Colonic mucosa (tissue), 4 donors: ENCODE data around the gene NOB1. TPM values are rescaled to one million over a fixed set of nuclear protein-coding genes. Genes with fewer than 3 reads are reported as not detected.

Experiments
- DNase-seq: peaks from one replicate; pipeline ENCODE4 v3.0.0-alpha.2; 2020
- H3K27ac ChIP-seq: fragments of 200-600 bp; one replicate; pipeline ENCODE4 v1.8.0; 2021
- H3K27me3 ChIP-seq: fragments of 200-600 bp; one replicate; pipeline ENCODE4 v1.8.0; 2021
- H3K36me3 ChIP-seq: fragments of 200-600 bp; one replicate; pipeline ENCODE4 v1.8.0; 2021
- H3K4me1 ChIP-seq: fragments of 200-600 bp; one replicate; pipeline ENCODE4 v1.8.0; 2021; ENCODE audit warnings: mild to moderate bottlenecking
- H3K4me3 ChIP-seq: fragments of 200-600 bp; one replicate; pipeline ENCODE4 v1.8.0; 2021
- H3K9ac ChIP-seq, 2 donors: one replicate each; pipeline ENCODE4 v1.7.0; 2013; ENCODE audit warnings: control low read depth in 2 of 2, low read depth in 2 of 2, low read length in 2 of 2
- H3K9me3 ChIP-seq: fragments of 200-600 bp; one replicate; pipeline ENCODE4 v1.8.0; 2021
- CTCF ChIP-seq: fragments of 200-600 bp; IDR thresholded peaks from one replicate; pipeline ENCODE4 v1.8.0; 2022; ENCODE audit warnings: antibody characterized with exemption, mild to moderate bottlenecking
- intact Hi-C: fragments of 100-400 bp; cut with DNase I; formaldehyde crosslinking; loops from one replicate; pipeline ENCODE4 v1.14.1; 2022
- total RNA-seq, 2 donors: library from RNA; stranded (reverse); fragmentation: NEBNext Ultra II Directional in 1 of 2; extraction: Animal tissue kit (Norgen Biotek cat#: 25700) in 1 of 2; gene quantifications; one replicate each; pipeline ENCODE4 v1.2.1, GENCODE V29; 2021
- donor health status: healthy.
- donor health status: DM: no; HTN: no; CAD: no.
- donor health status: DM: no; HTN: no; CAD: no.

The NOB1 gene
- total RNA-seq, 2 donors from 2014 or later, result 36.3 to 45.8 TPM

- TF ChIP-seq CTCF, result no peak
- Histone ChIP-seq H3K36me3 (no peaks in the 10 kb centered on the region), H3K4me1 (no peaks in the 10 kb centered on the region), H3K4me3 (no peak overlapping the region), H3K9me3 (no peaks in the 10 kb centered on the region), H3K9ac (no peak overlapping the region), H3K27ac (no peak overlapping the region), H3K27me3 (no peaks in the 10 kb centered on the region)
- DNase-seq, result no peak
- intact Hi-C loops, result no loop called here
These were observed 2.0 kb upstream of the NOB1 start for GRCh38 chr16:69756705-69757104.

GRCh38 chr16:69754143-69754468 lies 620 bp downstream of the NOB1 start:
- H3K4me3 ChIP-seq, result peak overlapping the region; percentile 92
- no peaks in the 10 kb centered on the region for H3K9me3 ChIP-seq
- H3K27me3 ChIP-seq, result no peaks in the 10 kb centered on the region
- H3K4me1 ChIP-seq, result no peaks in the 10 kb centered on the region
- peaks cover 8% of the 10 kb centered on the region for H3K36me3 ChIP-seq
- peak overlapping the region; percentile 51 for H3K27ac ChIP-seq
- intact Hi-C loops, result loop anchor here (2.0 kb wide), 1 partner anchor 45 kb away; no protein-coding TSS in a partner anchor
- H3K9ac ChIP-seq, result peak overlapping the region; percentile 75 to 94
- DNase-seq, result no peak
- TF ChIP-seq CTCF, result no peak

- intact Hi-C loops, result loop anchor here (5.0 kb wide), 1 partner anchor 357 kb away; no protein-coding TSS in a partner anchor
- no peak for TF ChIP-seq CTCF
- Histone ChIP-seq H3K9ac (no peak overlapping the region), H3K27me3 (no peaks in the 10 kb centered on the region), H3K27ac (no peak overlapping the region), H3K9me3 (no peaks in the 10 kb centered on the region), H3K36me3 (peaks cover 17% of the 10 kb centered on the region), H3K4me3 (no peak overlapping the region), H3K4me1 (no peaks in the 10 kb centered on the region)
- no peak for DNase-seq
These were observed 5.9 kb downstream of the NOB1 start for GRCh38 chr16:69748694-69749345.

- Histone ChIP-seq H3K4me3 (no peak overlapping the region), H3K27me3 (no peaks in the 10 kb centered on the region), H3K27ac (no peak overlapping the region), H3K9me3 (no peaks in the 10 kb centered on the region), H3K36me3 (peaks cover 17% of the 10 kb centered on the region), H3K9ac (no peak overlapping the region), H3K4me1 (no peaks in the 10 kb centered on the region)
- intact Hi-C loops, result loop anchor here (5.0 kb wide), 1 partner anchor 355 kb away; no protein-coding TSS in a partner anchor
- no peak for TF ChIP-seq CTCF
- no peak for DNase-seq
These were observed 7.6 kb downstream of the NOB1 start for GRCh38 chr16:69747115-69747514.

- intact Hi-C loops, result loop anchor here (5.0 kb wide), 1 partner anchor 354 kb away; no protein-coding TSS in a partner anchor
- Histone ChIP-seq H3K9ac (no peak overlapping the region), H3K4me3 (no peak overlapping the region), H3K9me3 (no peaks in the 10 kb centered on the region), H3K36me3 (peaks cover 17% of the 10 kb centered on the region), H3K27me3 (no peaks in the 10 kb centered on the region), H3K27ac (no peak overlapping the region), H3K4me1 (peaks cover 6% of the 10 kb centered on the region)
- DNase-seq, result no peak
- no peak for TF ChIP-seq CTCF
These were observed 8.8 kb downstream of the NOB1 start for GRCh38 chr16:69745959-69746358.
